ENCODE results near the gene FBXW7.

The FBXW7 gene

GRCh38 chr4:152289941-152290340 is 246.0 kb downstream of the FBXW7 start:
- no peak overlapping the region for H3K4me3 ChIP-seq (replicated peaks; ENCODE audit: low read depth, low read length)
- no peak for DNase-seq (ENCODE audit: extremely low read depth, insufficient read length)

GRCh38 chr4:152289541-152289940 is 246.4 kb downstream of the FBXW7 start:
- DNase-seq (ENCODE audit: extremely low read depth, insufficient read length) = no peak
- no peak overlapping the region for H3K4me3 ChIP-seq (replicated peaks; ENCODE audit: low read depth, low read length)
- H3K27me3 ChIP-seq (replicated peaks; ENCODE audit: control insufficient read depth, insufficient read depth, low read length) = no peaks in the 10 kb centered on the region
- no peaks in the 10 kb centered on the region for H3K36me3 ChIP-seq (ENCODE audit: control insufficient read depth, insufficient read depth, low read length)
- TF ChIP-seq CTCF (IDR thresholded peaks at IDR 0.05; ENCODE audit: insufficient read depth, low read length, poor library complexity, severe bottlenecking) = no peak

More at GRCh38 chr4:152289941-152290340, 246.0 kb downstream of the FBXW7 start:
- TF ChIP-seq CTCF (IDR thresholded peaks at IDR 0.05; ENCODE audit: insufficient read depth, low read length, poor library complexity, severe bottlenecking) = no peak
- no peaks in the 10 kb centered on the region for H3K36me3 ChIP-seq (ENCODE audit: control insufficient read depth, insufficient read depth, low read length)
- H3K27me3 ChIP-seq (replicated peaks; ENCODE audit: control insufficient read depth, insufficient read depth, low read length) = no peaks in the 10 kb centered on the region

- Histone ChIP-seq H3K4me3 (replicated peaks; ENCODE audit: low read depth, low read length) (no peak overlapping the region), H3K27me3 (replicated peaks; ENCODE audit: control insufficient read depth, insufficient read depth, low read length) (no peaks in the 10 kb centered on the region), H3K36me3 (ENCODE audit: control insufficient read depth, insufficient read depth, low read length) (no peaks in the 10 kb centered on the region)
- TF ChIP-seq CTCF (IDR thresholded peaks at IDR 0.05; ENCODE audit: insufficient read depth, low read length, poor library complexity, severe bottlenecking) = no peak
- DNase-seq (ENCODE audit: extremely low read depth, insufficient read length) = no peak
Observed at GRCh38 chr4:152283801-152284470, 252.0 kb downstream of the FBXW7 start.

GRCh38 chr4:152281822-152282221 is 254.1 kb downstream of the FBXW7 start:
- no peak for DNase-seq (ENCODE audit: extremely low read depth, insufficient read length)
- TF ChIP-seq CTCF (IDR thresholded peaks at IDR 0.05; ENCODE audit: insufficient read depth, low read length, poor library complexity, severe bottlenecking) = no peak
- no peaks in the 10 kb centered on the region for H3K27me3 ChIP-seq (replicated peaks; ENCODE audit: control insufficient read depth, insufficient read depth, low read length)
- H3K36me3 ChIP-seq (ENCODE audit: control insufficient read depth, insufficient read depth, low read length) = no peaks in the 10 kb centered on the region
- no peak overlapping the region for H3K4me3 ChIP-seq (replicated peaks; ENCODE audit: low read depth, low read length)

GRCh38 chr4:152281211-152281610 is 254.7 kb downstream of the FBXW7 start:
- H3K36me3 ChIP-seq (ENCODE audit: control insufficient read depth, insufficient read depth, low read length) = no peaks in the 10 kb centered on the region
- no peak for TF ChIP-seq CTCF (IDR thresholded peaks at IDR 0.05; ENCODE audit: insufficient read depth, low read length, poor library complexity, severe bottlenecking)

GRCh38 chr4:152279234-152279566 is 256.7 kb downstream of the FBXW7 start:
- no peaks in the 10 kb centered on the region for H3K36me3 ChIP-seq (ENCODE audit: control insufficient read depth, insufficient read depth, low read length)
- H3K4me3 ChIP-seq (replicated peaks; ENCODE audit: low read depth, low read length) = no peak overlapping the region
- TF ChIP-seq CTCF (IDR thresholded peaks at IDR 0.05; ENCODE audit: insufficient read depth, low read length, poor library complexity, severe bottlenecking) = no peak
- no peak for DNase-seq (ENCODE audit: extremely low read depth, insufficient read length)
- H3K27me3 ChIP-seq (replicated peaks; ENCODE audit: control insufficient read depth, insufficient read depth, low read length) = no peaks in the 10 kb centered on the region

More at GRCh38 chr4:152281211-152281610, 254.7 kb downstream of the FBXW7 start:
- no peak for DNase-seq (ENCODE audit: extremely low read depth, insufficient read length)
- H3K4me3 ChIP-seq (replicated peaks; ENCODE audit: low read depth, low read length) = no peak overlapping the region
- H3K27me3 ChIP-seq (replicated peaks; ENCODE audit: control insufficient read depth, insufficient read depth, low read length) = no peaks in the 10 kb centered on the region

Data from GM06990 (cell line).